HG03565 (cell line): ENCODE measurements around the gene P2RX1.
"Not testable (repeated sequence)": the region's sequence is repeated elsewhere in the genome, so short reads cannot be mapped to it uniquely, and the experiment has no call there.

Experiments used
- ATAC-seq: cut with Tn5 transposase; IDR thresholded peaks from one replicate; pipeline ENCODE4 v1.9.1; 2021; ENCODE audit warnings: mild to moderate bottlenecking, moderate library complexity; ENCODE audit not compliant: unreplicated experiment

Gene P2RX1

GRCh38 chr17:3952186-3952585, 35.9 kb upstream of the P2RX1 start:
- ATAC-seq, result no peak

GRCh38 chr17:3951420-3951819, 35.2 kb upstream of the P2RX1 start:
- ATAC-seq, result no peak

- no peak for ATAC-seq
These were observed 34.7 kb upstream of the P2RX1 start for GRCh38 chr17:3951003-3951402.

- ATAC-seq, result no peak
These were observed 34.3 kb upstream of the P2RX1 start for GRCh38 chr17:3950584-3950983.

GRCh38 chr17:3949418-3949817, 33.2 kb upstream of the P2RX1 start:
- ATAC-seq, result no peak

GRCh38 chr17:3948551-3948950, 32.3 kb upstream of the P2RX1 start:
- not testable (repeated sequence) for ATAC-seq

GRCh38 chr17:3947318-3947810, 31.1 kb upstream of the P2RX1 start:
- ATAC-seq, result no peak

GRCh38 chr17:3946711-3947235, 30.5 kb upstream of the P2RX1 start:
- ATAC-seq, result no peak

- ATAC-seq, result no peak
These were observed 28.5 kb upstream of the P2RX1 start for GRCh38 chr17:3944485-3945388.

GRCh38 chr17:3943240-3943891, 27.1 kb upstream of the P2RX1 start:
- no peak for ATAC-seq

- no peak for ATAC-seq
These were observed 24.9 kb upstream of the P2RX1 start for GRCh38 chr17:3940965-3941698.

GRCh38 chr17:3937359-3937758, 21.1 kb upstream of the P2RX1 start:
- no peak for ATAC-seq

GRCh38 chr17:3935825-3936355, 19.6 kb upstream of the P2RX1 start:
- ATAC-seq, result no peak

GRCh38 chr17:3935140-3935542, 18.9 kb upstream of the P2RX1 start:
- ATAC-seq, result no peak

- no peak for ATAC-seq
These were observed 13.5 kb upstream of the P2RX1 start for GRCh38 chr17:3929764-3930163.

GRCh38 chr17:3929181-3929580, 12.9 kb upstream of the P2RX1 start:
- no peak for ATAC-seq

GRCh38 chr17:3928406-3928805, 12.1 kb upstream of the P2RX1 start:
- ATAC-seq, result no peak

GRCh38 chr17:3927628-3928340, 11.5 kb upstream of the P2RX1 start:
- no peak for ATAC-seq

- no peak for ATAC-seq
These were observed 10.8 kb upstream of the P2RX1 start for GRCh38 chr17:3926860-3927627.
